Stimulated activated CD8-positive, alpha-beta memory T cell treated with anti-CD3 and anti-CD28 coated beads, Interleukin-4, amount 100 ng/mL, for 4 hours (primary cell): ENCODE data around the gene COBL.
"Not testable (repeated sequence)": the region's sequence is repeated elsewhere in the genome, so short reads cannot be mapped to it uniquely, and the experiment has no call there.

ENCODE experiments used
- DNase-seq, 2 donors: peaks; one replicate each; pipeline ENCODE4 v3.0.0-alpha.2; 2020; ENCODE audit warnings: low read depth in 2 of 2, low spot score in 1 of 2

COBL gene

DNA sequence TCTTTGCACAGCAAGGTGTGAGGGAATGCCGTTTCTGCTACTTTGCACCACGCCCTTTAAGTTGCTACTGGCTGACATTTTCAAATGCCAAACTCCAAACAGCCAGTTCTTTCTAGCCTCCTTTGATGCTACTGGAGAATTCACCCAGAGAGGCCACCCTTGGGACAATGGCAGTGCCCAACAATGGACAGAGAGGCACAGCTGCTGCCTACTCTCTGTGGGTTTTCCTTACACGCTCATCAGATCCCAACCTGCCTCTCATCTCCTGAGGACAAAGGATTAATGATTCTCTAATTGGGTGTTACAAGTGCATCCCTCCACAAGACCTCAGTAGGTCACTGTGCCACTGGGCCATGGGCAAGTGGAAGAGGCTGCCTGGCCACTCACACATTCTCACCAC, 105.8 kb downstream of the COBL start:
- no peak for DNase-seq

DNA sequence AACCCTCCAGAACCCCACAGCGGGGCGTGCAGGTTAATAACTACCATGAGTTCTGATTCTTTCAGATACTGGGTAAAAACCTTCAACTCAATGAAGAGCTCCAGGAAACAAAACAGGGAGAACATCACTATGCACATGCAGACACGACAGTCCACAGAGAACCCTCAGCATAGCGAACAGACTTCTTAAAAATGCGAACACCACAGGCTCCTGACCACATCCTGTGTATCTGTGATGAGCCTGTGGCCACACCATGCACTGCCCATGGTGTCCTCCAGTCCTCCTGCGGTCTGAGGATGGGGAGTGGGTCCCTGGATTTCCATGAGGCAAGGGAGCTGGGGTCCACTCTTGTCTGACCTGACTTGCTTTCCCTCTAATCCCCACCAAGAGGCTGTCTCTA, 107.2 kb downstream of the COBL start:
- no peak for DNase-seq

DNA sequence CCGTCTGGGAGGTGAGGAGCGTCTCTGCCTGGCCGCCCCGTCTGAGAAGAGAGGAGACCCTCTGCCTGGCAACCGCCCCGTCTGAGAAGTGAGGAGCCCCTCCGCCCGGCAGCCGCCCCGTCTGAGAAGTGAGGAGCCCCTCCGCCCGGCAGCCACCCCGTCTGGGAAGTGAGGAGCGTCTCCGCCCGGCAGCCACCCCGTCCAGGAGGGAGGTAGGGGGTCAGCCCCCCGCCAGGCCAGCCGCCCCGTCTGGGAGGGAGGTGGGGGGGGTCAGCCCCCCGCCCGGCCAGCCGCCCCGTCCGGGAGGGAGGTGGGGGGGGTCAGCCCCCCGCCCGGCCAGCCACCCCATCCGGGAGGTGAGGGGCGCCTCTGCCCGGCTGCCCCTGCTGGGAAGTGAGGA, 108.5 kb downstream of the COBL start:
- not testable (repeated sequence) for DNase-seq

DNA sequence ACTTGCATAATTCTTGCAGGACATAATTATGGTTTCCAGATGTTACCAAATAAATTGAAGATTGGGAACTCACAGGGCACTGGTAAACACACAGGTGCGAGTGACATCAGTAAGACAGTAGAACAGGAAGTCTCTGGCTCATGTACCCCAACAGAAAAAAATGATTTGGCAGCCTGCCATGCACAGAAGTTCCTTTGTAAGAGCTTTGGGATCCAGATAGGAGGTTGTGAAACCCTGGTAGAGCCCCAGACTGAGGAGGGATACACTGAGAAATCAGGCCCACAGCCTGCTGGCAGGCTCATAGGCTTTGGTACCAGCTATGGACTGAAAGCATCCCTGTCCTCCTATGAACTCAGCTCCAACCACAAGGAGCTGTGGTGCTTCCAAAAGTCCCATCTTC, 118.0 kb downstream of the COBL start:
- no peak for DNase-seq

DNA sequence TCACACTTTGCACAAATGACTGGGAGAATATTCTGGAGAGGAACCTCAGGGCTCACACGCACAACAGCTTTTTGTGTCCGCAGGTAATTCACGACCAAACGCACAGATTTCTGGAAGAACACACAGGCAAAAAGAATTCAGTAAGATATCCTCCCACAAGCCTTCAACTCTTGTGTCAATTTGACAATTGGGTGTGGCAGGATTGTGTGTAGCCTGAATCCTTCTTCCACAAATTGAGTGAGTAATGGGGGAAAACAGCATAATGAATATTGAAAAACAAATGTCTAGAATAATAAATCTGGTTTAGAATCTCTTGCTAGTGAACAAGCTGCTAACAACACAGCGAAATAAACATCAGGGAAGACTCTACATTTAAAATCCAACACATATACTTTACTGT, 125.6 kb downstream of the COBL start:
- DNase-seq: no peak

DNA sequence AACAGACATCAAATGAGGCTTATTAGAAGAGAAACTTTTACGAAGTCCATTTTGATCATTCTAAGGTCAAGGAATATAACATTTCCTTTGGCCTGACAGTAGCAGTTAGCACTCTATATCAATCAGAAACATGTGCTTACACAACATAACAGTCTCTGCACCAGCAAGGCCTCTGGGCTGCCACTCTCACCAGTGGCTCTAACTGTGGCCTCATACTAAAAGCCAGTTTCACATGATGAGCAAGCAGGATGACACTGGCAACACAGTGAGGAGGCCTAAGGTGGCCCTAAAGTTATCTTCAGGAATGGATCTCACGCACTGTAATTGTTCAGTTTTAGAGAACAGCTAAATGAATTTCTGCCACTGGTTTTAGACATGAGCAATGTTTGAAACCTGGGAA, 126.8 kb downstream of the COBL start:
- DNase-seq: no peak

DNA sequence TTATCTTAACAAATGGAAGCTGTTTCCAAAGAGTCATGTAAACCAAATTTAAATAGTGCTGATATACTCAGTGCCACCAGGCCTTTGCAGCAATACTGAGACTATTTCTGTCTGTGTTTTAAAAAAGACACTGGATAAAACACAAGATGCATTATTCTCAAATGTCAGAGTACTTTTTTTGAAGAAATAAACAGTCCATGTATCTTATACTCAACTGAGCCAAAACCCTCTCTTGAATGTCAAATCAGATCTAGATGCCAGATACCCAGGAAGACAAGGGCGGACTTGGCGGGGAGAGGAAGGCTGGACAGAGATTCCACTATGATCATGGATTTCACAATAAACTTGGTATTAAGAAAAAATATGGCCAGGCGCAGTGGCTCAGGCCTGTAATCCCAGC, 127.6 kb downstream of the COBL start:
- no peak for DNase-seq

DNA sequence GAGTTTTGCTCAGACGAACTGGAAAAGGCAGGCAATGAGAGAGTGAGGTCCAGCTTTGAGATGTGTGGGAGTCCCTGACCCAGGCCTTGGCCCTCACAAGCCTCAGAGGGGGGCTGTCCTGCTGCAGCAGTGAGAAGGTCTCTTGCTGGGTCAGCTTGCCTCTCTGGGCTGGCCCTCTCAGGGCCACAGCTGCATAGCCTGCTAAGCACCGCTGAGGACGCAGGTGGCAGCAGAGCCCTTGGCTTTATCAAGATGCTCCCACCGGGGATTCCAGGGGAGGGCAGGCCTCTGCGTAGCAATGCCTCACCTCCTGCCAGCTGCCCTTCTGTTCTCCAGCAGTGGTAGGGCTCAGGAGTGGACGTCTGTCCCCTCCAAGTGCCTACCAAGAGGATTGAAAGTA, 128.7 kb downstream of the COBL start:
- no peak for DNase-seq

DNA sequence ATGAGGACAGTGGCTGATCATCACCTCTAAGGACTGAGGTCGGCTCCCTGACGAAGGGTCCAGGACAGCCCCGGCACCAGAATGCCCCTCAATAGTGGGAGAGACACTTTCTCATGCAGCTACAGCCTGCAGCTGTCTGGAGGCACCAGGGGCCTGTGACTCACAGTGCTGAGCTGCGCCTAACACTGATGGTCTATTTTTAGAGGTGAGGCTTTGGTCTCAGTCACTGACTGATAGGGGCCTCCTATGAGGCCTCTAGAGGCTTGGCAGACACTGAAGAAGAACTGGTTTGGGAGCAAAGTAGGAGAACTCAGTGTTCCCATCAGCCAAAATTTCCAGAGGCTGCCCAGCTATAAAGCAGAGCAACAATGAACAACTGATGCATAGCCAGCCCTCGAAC, 130.1 kb downstream of the COBL start:
- no peak for DNase-seq

DNA sequence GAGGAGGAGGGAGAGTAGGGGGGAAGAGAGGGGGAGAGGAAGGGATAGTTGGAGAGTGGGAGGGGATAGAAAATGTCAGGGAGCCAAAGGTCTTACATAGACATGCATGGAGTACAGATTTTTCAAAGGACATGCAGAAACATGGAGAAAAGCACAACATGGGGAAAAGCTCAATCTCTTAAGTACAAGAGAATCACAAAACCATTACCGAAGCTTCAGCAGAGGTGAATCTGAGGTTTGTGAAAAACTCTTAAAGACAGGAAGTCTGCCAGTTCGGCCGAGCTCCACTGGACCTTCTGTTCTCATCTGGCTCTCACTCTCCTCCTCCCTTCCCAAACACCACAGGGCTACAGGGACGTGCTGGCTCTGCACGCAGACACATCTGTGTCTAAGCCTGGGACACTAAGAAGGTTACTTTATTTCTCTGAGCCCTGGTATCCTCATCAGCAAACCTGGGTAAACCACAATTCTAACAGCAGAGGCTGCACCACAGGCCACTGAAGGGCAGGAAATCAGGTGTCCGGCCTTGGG, 133.9 kb downstream of the COBL start:
- DNase-seq: no peak

DNA sequence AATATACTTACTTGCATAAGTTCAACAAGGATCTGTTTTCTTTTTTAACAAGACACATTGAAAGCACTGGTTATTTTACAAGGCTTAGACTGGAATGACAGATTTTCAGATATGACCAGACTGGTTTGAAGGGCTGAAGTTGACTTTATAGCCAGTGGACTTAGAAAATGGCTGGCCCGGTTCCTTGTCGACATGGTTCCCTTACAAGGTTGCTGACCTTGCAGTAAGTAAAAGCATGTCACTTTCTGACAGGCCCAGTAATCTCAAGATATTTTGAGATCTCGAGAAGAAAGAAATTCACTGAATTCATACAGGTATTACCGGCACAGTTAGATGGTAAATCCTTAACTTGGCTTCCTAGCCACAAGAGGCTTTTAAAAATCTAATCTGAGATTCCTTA, 136.5 kb downstream of the COBL start:
- no peak for DNase-seq

DNA sequence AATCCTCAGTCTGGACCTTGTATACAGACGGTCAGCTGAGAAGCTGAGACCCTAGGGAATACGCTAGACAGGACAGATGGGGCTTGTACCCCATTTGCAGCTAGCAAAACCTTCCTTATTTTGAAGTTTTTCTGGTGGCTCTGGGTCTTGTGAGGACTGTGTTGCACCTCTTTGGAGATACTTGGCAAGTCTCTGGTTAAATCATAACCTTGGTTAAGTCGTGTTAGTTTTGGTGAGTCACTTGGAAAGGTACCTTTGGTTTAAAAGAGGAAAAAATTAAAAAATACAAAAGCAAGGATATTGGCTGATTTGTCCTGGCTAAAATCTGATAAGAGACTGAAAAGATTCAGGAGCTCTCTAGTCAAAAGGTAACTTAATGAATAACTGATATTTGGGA, 140.6 kb downstream of the COBL start:
- no peak for DNase-seq

DNA sequence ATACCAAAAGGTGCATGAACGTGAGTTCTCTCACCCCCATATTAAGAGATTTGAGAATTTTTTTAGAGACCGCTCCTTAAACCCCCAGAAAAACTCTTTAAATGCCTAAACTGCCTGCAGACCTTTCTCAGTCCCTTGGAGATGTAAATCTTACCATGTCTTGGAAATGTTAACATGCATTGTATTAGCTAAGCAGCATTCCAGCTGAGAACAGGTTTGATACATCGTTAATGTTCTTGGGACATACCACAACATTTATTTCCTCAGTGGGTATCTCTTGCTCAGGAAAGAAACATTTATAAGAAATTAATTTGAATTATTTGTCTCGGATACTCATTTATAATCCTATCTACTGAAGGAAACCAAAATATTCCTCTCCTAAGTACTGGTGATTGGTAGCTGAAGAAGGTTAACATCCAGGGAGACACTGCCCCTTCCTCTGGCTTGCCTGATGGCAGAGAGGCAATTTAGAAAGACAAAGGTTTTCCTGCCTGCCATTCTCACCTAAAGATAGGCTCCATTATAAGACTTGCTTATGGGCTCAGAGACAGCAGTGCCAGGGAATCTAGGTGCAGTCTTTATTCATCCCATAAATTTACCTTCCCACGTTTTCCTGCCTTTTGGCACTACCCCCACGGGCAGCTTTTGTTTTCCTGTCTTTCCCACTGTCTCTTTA, 141.2 kb downstream of the COBL start:
- no peak for DNase-seq

DNA sequence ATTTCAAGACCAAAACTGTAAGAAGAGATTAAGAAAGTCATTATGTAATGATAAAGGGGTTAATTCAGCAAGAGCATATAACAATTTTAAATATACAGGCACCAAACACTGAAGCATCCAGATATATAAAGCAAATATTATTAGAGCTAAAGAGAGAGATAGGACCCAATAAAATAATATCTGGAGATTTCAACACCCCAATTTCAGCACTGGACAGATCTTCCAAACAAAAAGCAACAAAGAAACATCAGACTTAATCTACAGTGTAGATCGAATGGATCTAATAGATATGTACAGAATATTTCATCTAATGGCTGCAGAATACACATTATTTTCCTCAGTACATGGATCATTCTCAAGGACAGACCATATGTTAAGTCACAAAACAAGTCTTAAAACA, 151.3 kb downstream of the COBL start:
- no peak for DNase-seq

DNA sequence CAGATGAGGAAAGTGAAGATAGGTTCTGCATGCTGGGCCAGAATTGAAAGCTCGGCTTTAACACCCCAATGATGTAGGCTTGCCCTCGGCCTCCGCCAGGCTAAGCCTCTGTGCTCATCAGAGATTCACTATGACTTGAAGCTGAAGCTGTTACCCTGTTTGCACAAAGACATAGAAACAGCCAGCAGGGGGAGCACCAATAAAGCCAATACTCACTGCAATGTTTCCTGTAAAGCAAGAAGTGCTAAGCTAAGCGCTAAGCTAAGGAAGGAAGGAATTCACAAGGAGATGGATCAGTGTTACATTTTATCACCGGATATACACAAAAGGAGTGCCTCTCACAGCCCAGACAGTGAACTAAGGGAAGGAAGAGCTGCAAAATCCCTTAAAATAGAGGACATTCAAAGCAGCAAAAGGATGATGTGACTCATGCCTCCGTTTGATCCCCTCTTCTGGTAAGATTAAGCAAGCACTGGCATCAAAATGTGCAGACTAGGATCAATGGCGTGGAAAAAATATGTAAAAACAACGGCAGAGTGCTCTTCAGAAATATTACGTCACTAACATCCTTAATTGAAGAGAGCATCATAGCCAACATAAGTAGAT, 153.8 kb downstream of the COBL start:
- DNase-seq: peak; percentile 6 to 28

DNA sequence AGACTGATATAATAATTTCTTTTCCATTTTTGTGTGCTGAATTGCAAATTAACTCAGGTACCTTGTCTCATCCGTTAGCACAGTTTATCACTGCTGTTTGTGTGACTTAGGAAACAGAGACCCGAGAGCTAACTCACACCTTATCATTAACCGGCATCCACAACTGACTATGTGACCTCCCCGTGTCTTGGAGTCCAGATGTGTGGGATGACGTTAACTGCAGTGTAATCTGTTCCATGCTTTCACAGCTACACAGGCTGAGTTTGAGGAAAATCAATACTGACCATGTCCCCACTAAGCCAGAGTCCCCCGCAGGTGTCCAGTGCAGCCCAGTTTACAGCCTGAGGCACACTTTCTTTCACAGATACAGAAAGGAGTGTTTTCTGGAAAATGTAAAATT, 154.7 kb downstream of the COBL start:
- DNase-seq: no peak

DNA sequence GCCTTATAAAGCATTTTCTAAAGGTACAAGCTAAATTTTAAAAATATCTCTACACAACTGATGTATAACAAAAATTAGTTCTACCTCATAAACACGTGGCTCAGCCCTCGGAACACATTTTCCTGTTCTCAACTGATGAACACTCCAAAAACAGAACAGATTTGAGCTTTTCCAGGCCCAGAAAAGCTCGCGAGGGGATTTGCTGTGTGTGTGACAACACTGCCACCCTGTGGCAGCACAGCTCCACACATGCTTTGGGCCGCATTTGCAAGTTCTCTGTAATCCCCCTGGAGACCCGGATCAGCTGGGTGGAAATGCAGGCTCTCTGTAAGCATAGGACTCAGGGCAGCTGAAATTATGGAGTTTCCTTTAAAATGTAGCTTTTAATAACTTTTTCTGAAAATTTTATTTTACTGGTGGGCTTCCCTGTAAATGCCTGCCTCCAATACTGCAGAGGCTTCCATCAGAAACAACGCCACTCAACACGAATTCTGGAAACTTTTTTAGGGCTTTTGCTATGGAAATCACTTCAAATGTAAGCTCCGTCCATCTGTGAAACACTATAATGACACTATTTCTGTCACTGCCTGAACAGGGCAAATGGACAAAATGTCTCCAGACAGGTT, 155.5 kb downstream of the COBL start:
- peak; percentile 5 to 10 for DNase-seq

DNA sequence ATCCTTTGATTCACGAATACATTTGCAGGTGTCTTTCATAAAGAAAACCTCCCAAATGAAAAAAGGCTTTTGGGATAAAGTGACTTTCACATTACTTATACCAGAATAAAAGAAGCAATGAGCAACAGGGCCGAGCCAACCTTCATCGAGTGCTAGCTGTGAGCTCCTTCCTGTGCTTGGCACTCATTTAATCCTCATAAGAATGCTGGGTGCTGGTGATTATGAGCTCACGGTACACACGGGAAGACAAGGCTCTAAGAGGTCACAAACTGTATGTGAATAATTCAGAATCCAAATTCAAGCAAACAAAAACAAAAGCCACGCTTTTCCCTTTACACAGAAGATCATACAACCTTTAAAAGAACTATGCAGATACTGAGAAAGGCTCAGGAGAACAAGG, 156.2 kb downstream of the COBL start:
- no peak for DNase-seq

DNA sequence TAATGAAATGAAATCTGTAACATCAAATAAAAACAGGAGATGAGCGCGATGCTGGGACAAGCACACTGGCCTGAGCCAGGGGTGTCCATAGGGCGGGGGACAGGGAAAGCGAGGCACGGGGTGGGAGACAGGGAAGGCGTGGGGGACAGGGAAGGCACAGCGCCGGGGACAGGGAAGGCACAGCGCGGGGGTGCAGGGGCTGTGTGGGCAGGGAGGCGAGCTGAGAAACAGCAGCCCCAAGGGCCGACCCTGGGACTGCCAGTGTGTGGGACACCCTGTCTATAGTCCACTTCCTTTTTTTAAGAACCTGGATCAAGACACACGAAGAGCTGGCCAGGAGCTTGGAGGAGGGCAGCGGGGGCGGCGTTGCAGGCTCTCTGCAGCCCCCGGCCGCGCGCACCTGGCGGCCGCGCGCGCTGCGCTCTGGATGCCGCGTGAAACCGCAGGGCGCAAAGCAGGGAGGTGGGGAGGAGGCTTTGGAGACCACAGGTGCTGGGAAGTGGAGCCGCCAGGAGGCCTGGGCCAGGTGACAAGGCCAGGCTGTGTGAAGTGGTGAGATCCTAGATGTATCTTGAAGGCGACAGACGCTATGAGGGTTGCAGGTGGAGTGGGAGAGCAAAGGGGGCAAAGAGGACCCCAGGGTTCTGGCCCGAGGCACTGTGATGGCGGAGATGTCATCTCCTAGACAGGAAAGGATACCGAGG, 157.7 kb downstream of the COBL start:
- no peak for DNase-seq

DNA sequence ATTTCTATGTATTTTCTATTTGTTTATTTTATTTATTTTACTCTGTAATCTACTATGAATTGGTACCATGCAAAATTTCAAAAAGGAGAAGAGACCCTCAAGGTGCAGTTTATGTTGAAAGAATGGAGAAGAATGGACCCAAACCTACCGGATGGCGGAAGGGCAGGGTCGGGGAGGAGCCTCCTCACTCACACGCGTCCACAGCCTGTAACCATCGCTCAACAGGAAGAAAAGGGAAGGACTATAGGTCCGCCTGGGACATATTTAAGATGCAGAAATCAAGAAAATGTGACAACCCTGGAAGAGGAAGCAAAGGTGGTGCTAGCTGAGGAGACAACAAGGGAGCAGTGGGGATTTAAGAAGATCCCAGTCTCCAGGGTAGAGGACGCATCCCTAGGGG, 158.4 kb downstream of the COBL start:
- DNase-seq: no peak

DNA sequence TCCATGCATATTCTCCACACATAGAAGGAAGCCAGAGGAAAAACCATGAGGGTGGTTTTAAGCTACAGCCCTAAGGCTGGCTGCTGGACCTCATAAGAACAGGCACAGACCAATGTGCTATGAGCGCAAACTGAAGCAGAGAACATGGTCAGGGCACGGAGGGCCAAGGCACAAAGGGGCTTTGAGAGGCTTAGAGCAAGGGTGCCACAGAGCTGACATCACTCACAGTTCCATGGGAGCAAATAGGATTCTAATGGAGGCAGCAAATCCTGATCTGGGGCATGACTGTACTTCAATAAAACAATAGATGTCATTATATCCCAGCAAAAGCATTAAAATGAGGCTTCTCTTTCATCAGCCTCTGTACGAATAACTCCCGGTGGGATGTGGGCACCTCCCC, 162.4 kb downstream of the COBL start:
- DNase-seq: no peak

DNA sequence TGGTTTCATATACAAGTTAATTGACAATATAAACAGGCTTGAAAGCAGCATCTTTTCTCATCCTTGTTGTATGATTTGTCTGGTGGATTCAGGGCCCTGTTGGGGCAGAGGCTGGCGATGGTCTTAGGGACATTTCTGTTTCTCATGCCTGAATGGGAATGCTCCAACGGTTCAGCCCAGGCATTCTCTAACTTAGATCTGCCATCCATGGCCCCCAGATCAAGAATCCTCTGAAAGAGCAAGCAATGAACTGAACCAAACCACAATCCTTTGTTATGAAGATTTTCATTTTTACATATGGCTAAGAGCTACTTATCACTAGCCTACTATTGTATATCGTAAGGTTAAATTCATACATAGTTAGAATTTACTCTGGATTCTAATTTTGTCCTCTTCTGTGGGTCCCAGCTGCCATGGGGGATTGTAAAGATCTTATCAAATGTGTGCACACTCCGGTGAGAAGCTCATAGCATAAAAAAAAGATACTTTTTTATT, 163.9 kb downstream of the COBL start:
- DNase-seq: no peak
